HUES6 (cell line): ENCODE results near the gene PLD3.

Source experiments
- H3K27ac ChIP-seq: 2 replicates; pipeline ENCODE4 v1.7.0; 2013; ENCODE audit warnings: low read depth, mild to moderate bottlenecking, low read length, inconsistent platforms
- H3K27me3 ChIP-seq: 2 replicates; pipeline ENCODE4 v1.6.1; 2013; ENCODE audit warnings: low read length; ENCODE audit not compliant: control insufficient read depth, insufficient read depth
- H3K36me3 ChIP-seq: 2 replicates; pipeline ENCODE4 v1.6.1; 2013; ENCODE audit warnings: low read length; ENCODE audit not compliant: control insufficient read depth, insufficient read depth
- H3K4me1 ChIP-seq: 2 replicates; pipeline ENCODE4 v1.6.1; 2013; ENCODE audit warnings: low read length; ENCODE audit not compliant: control insufficient read depth, insufficient read depth
- H3K4me3 ChIP-seq: 2 replicates; pipeline ENCODE4 v1.5.1; 2013; ENCODE audit warnings: low read depth, low read length
- H3K9ac ChIP-seq: one replicate; pipeline ENCODE4 v1.6.1; 2013; ENCODE audit warnings: mild to moderate bottlenecking, low read length
- H3K9me3 ChIP-seq: 2 replicates; pipeline ENCODE4 v1.6.1; 2013; ENCODE audit warnings: low read depth, low read length; ENCODE audit not compliant: control insufficient read depth, insufficient read depth

Gene PLD3

GRCh38 chr19:40315812-40316470 is 32.6 kb upstream of the PLD3 start:
- H3K36me3 ChIP-seq: peaks cover 20% of the 10 kb centered on the region
- H3K9ac ChIP-seq: no peak overlapping the region
- no peak overlapping the region for H3K4me3 ChIP-seq
- H3K9me3 ChIP-seq: no peaks in the 10 kb centered on the region
- no peaks in the 10 kb centered on the region for H3K27me3 ChIP-seq
- H3K27ac ChIP-seq: no peak overlapping the region
- H3K4me1 ChIP-seq: no peaks in the 10 kb centered on the region

GRCh38 chr19:40317338-40317737 is 31.2 kb upstream of the PLD3 start:
- peaks cover 34% of the 10 kb centered on the region for H3K36me3 ChIP-seq

GRCh38 chr19:40320558-40320935 is 27.9 kb upstream of the PLD3 start:
- Histone ChIP-seq H3K27me3 (no peaks in the 10 kb centered on the region), H3K27ac (no peak overlapping the region), H3K9me3 (no peaks in the 10 kb centered on the region), H3K4me1 (no peaks in the 10 kb centered on the region), H3K4me3 (no peak overlapping the region), H3K9ac (no peak overlapping the region), H3K36me3 (peaks cover 61% of the 10 kb centered on the region)

More at GRCh38 chr19:40317338-40317737, 31.2 kb upstream of the PLD3 start:
- H3K9me3 ChIP-seq: no peaks in the 10 kb centered on the region
- H3K4me3 ChIP-seq: no peak overlapping the region
- H3K27ac ChIP-seq: no peak overlapping the region
- no peaks in the 10 kb centered on the region for H3K27me3 ChIP-seq
- no peak overlapping the region for H3K9ac ChIP-seq
- no peaks in the 10 kb centered on the region for H3K4me1 ChIP-seq

- no peaks in the 10 kb centered on the region for H3K27me3 ChIP-seq
- peaks cover 65% of the 10 kb centered on the region for H3K36me3 ChIP-seq
- no peak overlapping the region for H3K4me3 ChIP-seq
- H3K27ac ChIP-seq: no peak overlapping the region
- no peaks in the 10 kb centered on the region for H3K9me3 ChIP-seq
- no peak overlapping the region for H3K9ac ChIP-seq
- H3K4me1 ChIP-seq: no peaks in the 10 kb centered on the region
Measured at GRCh38 chr19:40321076-40321475, 27.4 kb upstream of the PLD3 start.

- H3K27me3 ChIP-seq: no peaks in the 10 kb centered on the region
- H3K36me3 ChIP-seq: peaks cover 65% of the 10 kb centered on the region
- H3K4me3 ChIP-seq: no peak overlapping the region
- no peaks in the 10 kb centered on the region for H3K4me1 ChIP-seq
- no peak overlapping the region for H3K27ac ChIP-seq
- H3K9me3 ChIP-seq: no peaks in the 10 kb centered on the region
- no peak overlapping the region for H3K9ac ChIP-seq
Measured at GRCh38 chr19:40321566-40322270, 26.8 kb upstream of the PLD3 start.

- no peaks in the 10 kb centered on the region for H3K9me3 ChIP-seq
- no peaks in the 10 kb centered on the region for H3K4me1 ChIP-seq
- H3K27ac ChIP-seq: no peak overlapping the region
- H3K4me3 ChIP-seq: no peak overlapping the region
- H3K27me3 ChIP-seq: no peaks in the 10 kb centered on the region
- peaks cover 63% of the 10 kb centered on the region for H3K36me3 ChIP-seq
- no peak overlapping the region for H3K9ac ChIP-seq
Measured at GRCh38 chr19:40322271-40322610, 26.3 kb upstream of the PLD3 start.

GRCh38 chr19:40322951-40323615 is 25.4 kb upstream of the PLD3 start:
- H3K27ac ChIP-seq: no peak overlapping the region
- no peak overlapping the region for H3K9ac ChIP-seq
- H3K4me3 ChIP-seq: no peak overlapping the region
- peaks cover 71% of the 10 kb centered on the region for H3K36me3 ChIP-seq
- no peaks in the 10 kb centered on the region for H3K9me3 ChIP-seq
- no peaks in the 10 kb centered on the region for H3K4me1 ChIP-seq
- no peaks in the 10 kb centered on the region for H3K27me3 ChIP-seq

- Histone ChIP-seq H3K4me3 (no peak overlapping the region), H3K36me3 (peaks cover 78% of the 10 kb centered on the region), H3K9me3 (no peaks in the 10 kb centered on the region), H3K27ac (no peak overlapping the region), H3K27me3 (no peaks in the 10 kb centered on the region), H3K9ac (no peak overlapping the region), H3K4me1 (no peaks in the 10 kb centered on the region)
Measured at GRCh38 chr19:40323705-40324104, 24.8 kb upstream of the PLD3 start.

GRCh38 chr19:40326201-40326600 is 22.3 kb upstream of the PLD3 start:
- Histone ChIP-seq H3K27me3 (no peaks in the 10 kb centered on the region), H3K4me3 (no peak overlapping the region), H3K27ac (no peak overlapping the region), H3K4me1 (0 out of 2 replicates have a peak, but pooled peaks cover 3% of the 10 kb centered on the region), H3K9ac (no peak overlapping the region), H3K9me3 (no peaks in the 10 kb centered on the region), H3K36me3 (peaks cover 77% of the 10 kb centered on the region)

- no peak overlapping the region for H3K4me3 ChIP-seq
- no peaks in the 10 kb centered on the region for H3K9me3 ChIP-seq
- H3K27me3 ChIP-seq: no peaks in the 10 kb centered on the region
- 0 out of 2 replicates have a peak, but pooled peaks cover 3% of the 10 kb centered on the region for H3K4me1 ChIP-seq
- H3K9ac ChIP-seq: no peak overlapping the region
- no peak overlapping the region for H3K27ac ChIP-seq
- peaks cover 72% of the 10 kb centered on the region for H3K36me3 ChIP-seq
Measured at GRCh38 chr19:40331052-40331451, 17.4 kb upstream of the PLD3 start.

GRCh38 chr19:40332669-40333068 is 15.8 kb upstream of the PLD3 start:
- H3K4me3 ChIP-seq: no peak overlapping the region
- 0 out of 2 replicates have a peak, but pooled peaks cover 3% of the 10 kb centered on the region for H3K4me1 ChIP-seq
- H3K36me3 ChIP-seq: peaks cover 64% of the 10 kb centered on the region
- no peaks in the 10 kb centered on the region for H3K27me3 ChIP-seq
- H3K27ac ChIP-seq: no peak overlapping the region
- H3K9me3 ChIP-seq: no peaks in the 10 kb centered on the region
- H3K9ac ChIP-seq: no peak overlapping the region
